ENCODE data around the gene TPM2.

The TPM2 gene

DNA sequence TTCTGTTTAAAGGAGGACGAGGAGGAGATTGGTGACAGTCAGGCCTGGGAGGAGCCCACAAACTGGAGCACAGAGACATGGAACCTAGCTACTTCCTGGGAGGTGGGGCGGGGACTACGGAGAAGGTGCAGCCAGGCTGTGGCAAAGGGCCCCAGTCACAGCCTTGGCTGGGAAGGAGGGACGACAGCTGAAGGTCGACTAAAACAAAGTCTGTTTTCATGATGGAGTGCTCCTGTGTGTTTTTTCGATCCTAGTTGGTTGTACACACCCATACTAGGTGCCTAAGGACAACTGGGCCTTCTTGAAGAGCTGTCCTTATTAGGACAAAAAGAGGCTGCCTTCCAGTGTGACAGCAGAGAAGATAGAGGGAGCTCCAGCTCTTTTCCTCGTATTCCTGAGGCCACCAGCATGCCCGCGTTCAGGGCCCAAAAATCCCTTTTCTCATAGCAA lies 28.7 kb downstream of the TPM2 start:
- peak; percentile 55 for DNase-seq (ENCODE audit: low read depth)
- H3K4me3 ChIP-seq (ENCODE audit: low read length), result no peak overlapping the region
- TF ChIP-seq, protein P1, sequence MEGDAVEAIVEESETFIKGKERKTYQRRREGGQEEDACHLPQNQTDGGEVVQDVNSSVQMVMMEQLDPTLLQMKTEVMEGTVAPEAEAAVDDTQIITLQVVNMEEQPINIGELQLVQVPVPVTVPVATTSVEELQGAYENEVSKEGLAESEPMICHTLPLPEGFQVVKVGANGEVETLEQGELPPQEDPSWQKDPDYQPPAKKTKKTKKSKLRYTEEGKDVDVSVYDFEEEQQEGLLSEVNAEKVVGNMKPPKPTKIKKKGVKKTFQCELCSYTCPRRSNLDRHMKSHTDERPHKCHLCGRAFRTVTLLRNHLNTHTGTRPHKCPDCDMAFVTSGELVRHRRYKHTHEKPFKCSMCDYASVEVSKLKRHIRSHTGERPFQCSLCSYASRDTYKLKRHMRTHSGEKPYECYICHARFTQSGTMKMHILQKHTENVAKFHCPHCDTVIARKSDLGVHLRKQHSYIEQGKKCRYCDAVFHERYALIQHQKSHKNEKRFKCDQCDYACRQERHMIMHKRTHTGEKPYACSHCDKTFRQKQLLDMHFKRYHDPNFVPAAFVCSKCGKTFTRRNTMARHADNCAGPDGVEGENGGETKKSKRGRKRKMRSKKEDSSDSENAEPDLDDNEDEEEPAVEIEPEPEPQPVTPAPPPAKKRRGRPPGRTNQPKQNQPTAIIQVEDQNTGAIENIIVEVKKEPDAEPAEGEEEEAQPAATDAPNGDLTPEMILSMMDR (conservative IDR thresholded peaks at IDR 0.05; ENCODE audit: low read length), result peak; percentile 61

DNA sequence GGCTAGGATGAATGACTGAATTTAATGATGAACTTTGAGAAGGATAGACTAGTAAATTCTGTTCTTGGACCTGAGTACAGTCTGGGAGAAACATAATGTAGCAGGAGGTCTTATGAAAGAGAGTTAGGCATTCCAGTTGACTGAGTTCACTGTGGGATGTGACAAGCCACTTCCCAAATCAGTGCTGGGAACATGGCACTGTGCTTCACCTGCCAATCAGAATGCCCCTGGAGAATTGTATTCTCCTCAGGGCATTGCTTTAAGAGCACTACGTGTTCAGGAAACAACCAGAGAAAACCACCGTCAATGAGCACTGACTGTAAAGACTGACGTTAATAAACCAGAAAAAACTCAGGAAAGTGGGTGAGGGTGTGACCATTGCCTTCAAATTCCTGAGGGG lies 30.4 kb downstream of the TPM2 start:
- TF ChIP-seq, protein P1 (conservative IDR thresholded peaks at IDR 0.05; ENCODE audit: low read length), result no peak
- peak; percentile 76 for DNase-seq (ENCODE audit: low read depth)
- peak overlapping the region; percentile 91 for H3K4me3 ChIP-seq (ENCODE audit: low read length)

DNA sequence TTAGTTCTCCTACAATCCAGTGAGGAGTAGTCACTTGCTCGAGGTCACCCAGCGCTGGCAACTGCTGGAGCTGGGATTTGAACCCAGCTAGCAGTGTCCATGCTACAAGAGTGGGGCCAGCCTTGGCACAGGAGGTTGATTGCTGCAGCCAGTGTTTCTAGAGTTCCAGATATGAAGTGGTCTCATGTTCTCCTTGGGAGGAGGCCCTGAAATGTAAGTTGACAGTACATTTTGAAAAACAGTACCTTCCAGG lies 30.8 kb downstream of the TPM2 start:
- TF ChIP-seq, protein P1 (conservative IDR thresholded peaks at IDR 0.05; ENCODE audit: low read length), result no peak
- peak overlapping the region; percentile 91 for H3K4me3 ChIP-seq (ENCODE audit: low read length)
- peak; percentile 71 for DNase-seq (ENCODE audit: low read depth)

DNA sequence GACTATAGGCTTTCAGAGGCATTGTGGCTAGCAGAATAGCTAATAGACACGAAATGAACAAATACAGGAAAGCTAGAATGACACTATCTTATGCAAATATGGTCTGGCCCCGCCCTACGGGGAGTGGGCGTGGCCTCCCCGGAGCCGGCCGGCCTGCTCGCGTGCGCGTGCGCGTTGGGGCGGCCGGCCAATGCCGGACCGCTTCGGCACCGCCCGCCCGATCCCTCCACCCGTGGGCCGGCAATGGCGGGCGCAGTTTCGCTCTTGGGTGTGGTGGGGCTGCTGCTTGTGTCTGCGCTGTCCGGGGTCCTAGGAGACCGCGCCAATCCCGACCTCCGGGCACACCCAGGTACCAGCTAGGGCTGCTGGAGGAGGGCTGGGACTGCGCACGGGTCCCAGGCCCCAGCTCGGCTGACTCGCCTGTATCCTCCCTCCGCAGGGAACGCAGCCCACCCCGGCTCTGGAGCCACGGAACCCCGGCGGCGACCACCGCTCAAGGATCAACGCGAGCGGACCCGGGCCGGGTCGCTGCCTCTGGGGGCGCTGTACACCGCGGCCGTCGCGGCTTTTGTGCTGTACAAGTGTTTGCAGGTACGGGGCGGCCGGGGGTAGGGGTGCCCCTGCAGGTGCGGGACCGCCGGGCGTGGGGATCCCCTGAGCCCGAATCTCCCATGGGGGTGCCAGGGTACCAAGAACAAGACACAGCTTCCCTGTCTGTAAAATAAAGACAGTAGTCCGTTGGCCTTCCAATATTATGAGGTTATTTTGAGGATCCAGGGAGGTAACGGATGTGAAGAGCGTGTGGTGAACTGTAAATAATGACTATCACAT lies 31.4 kb downstream of the TPM2 start, which contains the start of gene CCDC107:
Gene CCDC107 (plus strand): TSS at position 156 of the 831 bp plus-strand sequence. CDS start 88 bp downstream, at position 244.
- TF ChIP-seq, protein P1 (conservative IDR thresholded peaks at IDR 0.05; ENCODE audit: low read length), result peak; percentile 35
- peak within 1 kb of the TSS; percentile 91 for H3K4me3 ChIP-seq (ENCODE audit: low read length)
- DNase-seq (ENCODE audit: low read depth), result peak; percentile 75

DNA sequence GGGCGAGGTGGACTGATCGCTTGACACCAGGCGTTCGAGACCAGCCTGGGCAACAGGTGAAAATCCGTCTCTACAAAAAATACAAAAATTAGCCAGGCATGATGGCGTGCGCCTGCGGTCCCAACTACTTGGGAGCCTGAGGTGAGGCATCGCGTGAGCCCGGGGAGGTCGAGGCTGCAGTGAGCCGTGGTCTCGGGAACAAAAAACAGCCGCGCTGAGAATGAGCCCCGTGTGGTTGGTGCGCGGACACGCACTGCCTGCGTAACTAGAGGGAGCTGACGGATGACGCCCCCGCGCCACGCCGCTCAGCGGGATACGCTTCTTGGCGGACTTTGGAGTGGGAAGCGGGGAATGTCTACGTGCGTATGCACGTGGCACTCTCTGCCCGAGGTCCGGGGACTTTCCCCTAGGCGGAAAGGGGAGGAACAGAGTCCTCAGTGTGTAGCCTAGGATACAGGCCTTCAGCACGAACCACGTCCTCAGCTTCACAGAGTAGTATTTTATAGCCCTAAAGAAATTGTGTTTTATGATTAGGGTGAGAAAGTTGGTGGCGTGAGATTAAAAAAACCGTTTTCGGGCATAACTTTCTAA lies 32.1 kb downstream of the TPM2 start, which contains the start of gene RMRP:
Gene RMRP (minus strand): TSS at position 474 of the 591 bp plus-strand sequence.
- H3K4me3 ChIP-seq (ENCODE audit: low read length), result peak within 1 kb of the TSS; percentile 91
- peak; percentile 100 for DNase-seq (ENCODE audit: low read depth)
- TF ChIP-seq, protein P1 (conservative IDR thresholded peaks at IDR 0.05; ENCODE audit: low read length), result peak; percentile 26

DNA sequence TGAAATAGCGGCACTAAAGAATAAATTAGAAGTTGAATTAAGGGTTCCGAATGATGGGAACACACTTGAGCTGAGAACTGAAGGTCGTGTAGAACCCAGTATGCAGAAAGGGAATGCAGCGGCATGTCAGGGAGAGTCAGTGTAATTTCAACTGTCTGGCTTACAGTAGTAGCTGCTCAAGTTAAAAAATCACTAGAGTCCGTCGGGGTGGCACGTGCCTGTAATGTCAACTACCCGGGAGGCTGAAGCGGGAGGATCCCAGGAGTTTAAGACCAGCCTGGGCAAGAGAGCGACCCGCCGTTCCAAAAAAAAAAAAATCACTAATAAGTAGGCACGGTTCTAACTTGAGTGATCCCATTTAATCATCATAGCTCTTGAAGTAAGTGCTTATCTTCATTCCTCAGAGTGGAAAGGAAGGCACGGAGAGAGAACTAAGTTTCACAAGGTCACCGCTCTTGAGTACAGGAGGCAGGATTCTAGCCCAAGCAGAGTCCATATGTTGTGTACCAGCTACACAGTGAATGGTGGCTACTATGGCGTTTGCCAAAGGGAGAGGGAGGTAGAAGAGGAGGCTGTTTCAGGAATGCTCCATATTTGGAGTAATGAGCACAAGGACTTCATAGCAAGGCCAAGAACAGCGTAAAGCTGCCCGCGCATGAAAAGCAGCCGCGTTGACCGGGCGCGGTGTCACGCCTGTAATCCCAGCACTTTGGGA lies 32.7 kb downstream of the TPM2 start:
- TF ChIP-seq, protein P1 (conservative IDR thresholded peaks at IDR 0.05; ENCODE audit: low read length), result no peak
- H3K4me3 ChIP-seq (ENCODE audit: low read length), result peak overlapping the region; percentile 50
- DNase-seq (ENCODE audit: low read depth), result peak; percentile 69

Data from AG10803 (cell line).